IMR-90 (cell line): ENCODE data around the gene ALG8. TPM values are rescaled to one million over a fixed set of nuclear protein-coding genes. Genes with fewer than 3 reads are reported as not detected.

Source experiments
- ATAC-seq: fragments of 200-7000 bp; cut with Tn5 transposase; 2 replicates; pipeline ENCODE4 v1.9.1; 2020; ENCODE audit warnings: low read depth, mild to moderate bottlenecking, moderate library complexity
- BruUV-seq: library from RNA; stranded (reverse); fragments of 400-500 nt; replicated peaks from 2 replicates; lab custom pipeline; 2021; lab: Mats Ljungman, UMichigan
- CTCF ChIA-PET: fragments of 300-600 bp; formaldehyde crosslinking; extraction: SDS; loops from one replicate; lab custom pipeline; 2021; ENCODE audit warnings: antibody characterized with exemption; lab: Yijun Ruan, JAX
- POLR2A ChIA-PET: fragments of 300-600 bp; sonication (Branson Sonifier 250); formaldehyde crosslinking; loops from one replicate; lab custom pipeline; 2022; ENCODE audit warnings: antibody characterized with exemption; ENCODE audit not compliant: unreplicated experiment; lab: Charles Lee
- DNase-seq: peaks from one replicate; pipeline ENCODE4 v3.0.0; 2013
- H2AFZ ChIP-seq: replicated peaks from 2 replicates; pipeline ENCODE3; 2013; ENCODE audit warnings: low read length, mild to moderate bottlenecking; ENCODE audit not compliant: poor library complexity
- H2AK5ac ChIP-seq: 2 replicates; pipeline ENCODE4 v1.6.1; 2013; ENCODE audit warnings: low read depth, low read length, inconsistent platforms
- H2AK9ac ChIP-seq: replicated peaks from 2 replicates; pipeline ENCODE3; 2013; ENCODE audit warnings: mild to moderate bottlenecking, low read depth, low read length, moderate library complexity; ENCODE audit not compliant: poor library complexity
- H2BK120ac ChIP-seq: 2 replicates; pipeline ENCODE4 v1.6.1; 2013; ENCODE audit warnings: low read depth, low read length, inconsistent platforms
- H2BK15ac ChIP-seq: 3 replicates; pipeline ENCODE4 v1.6.1; 2013; ENCODE audit warnings: low read depth, low read length, inconsistent platforms
- H2BK20ac ChIP-seq: 2 replicates; pipeline ENCODE4 v1.6.1; 2013; ENCODE audit warnings: low read depth, mild to moderate bottlenecking, inconsistent platforms, low read length, moderate library complexity
- H2BK5ac ChIP-seq: 2 replicates; pipeline ENCODE4 v1.6.1; 2013; ENCODE audit warnings: mild to moderate bottlenecking, low read depth, low read length, inconsistent platforms; ENCODE audit not compliant: poor library complexity, severe bottlenecking
- H3K14ac ChIP-seq: replicated peaks from 2 replicates; pipeline ENCODE4 v1.6.1; 2013; ENCODE audit warnings: low read depth, low read length, inconsistent platforms
- H3K18ac ChIP-seq: 2 replicates; pipeline ENCODE4 v1.6.1; 2013; ENCODE audit warnings: low read depth, low read length, control low read depth
- H3K23ac ChIP-seq: 2 replicates; pipeline ENCODE4 v1.6.1; 2013; ENCODE audit warnings: low read depth, low read length, inconsistent platforms
- H3K27ac ChIP-seq: 2 replicates; pipeline ENCODE4 v1.5.1; 2013; ENCODE audit warnings: mild to moderate bottlenecking, control low read depth, low read length; ENCODE audit not compliant: insufficient read depth
- H3K27me3 ChIP-seq: 2 replicates; pipeline ENCODE4 v1.6.1; 2013; ENCODE audit warnings: low read length; ENCODE audit not compliant: control insufficient read depth, insufficient read depth
- H3K36me3 ChIP-seq: 2 replicates; pipeline ENCODE4 v1.6.1; 2013; ENCODE audit warnings: low read length, mixed read lengths; ENCODE audit not compliant: control insufficient read depth, insufficient read depth
- H3K4ac ChIP-seq: 2 replicates; pipeline ENCODE4 v1.6.1; 2013; ENCODE audit warnings: low read depth, low read length, inconsistent platforms
- H3K4me1 ChIP-seq: 2 replicates; pipeline ENCODE4 v1.6.1; 2013; ENCODE audit warnings: low read length, mixed read lengths; ENCODE audit not compliant: control insufficient read depth, insufficient read depth
- H3K4me2 ChIP-seq: 2 replicates; pipeline ENCODE4 v1.6.1; 2013; ENCODE audit warnings: low read depth, mild to moderate bottlenecking, control low read depth, low read length, moderate library complexity
- H3K4me3 ChIP-seq: 2 replicates; pipeline ENCODE4 v1.5.1; 2013; ENCODE audit warnings: low read depth, mild to moderate bottlenecking, control low read depth, low read length, moderate library complexity; ENCODE audit not compliant: insufficient read depth
- H3K56ac ChIP-seq: 2 replicates; pipeline ENCODE4 v1.6.1; 2013; ENCODE audit warnings: low read length, inconsistent platforms; ENCODE audit not compliant: insufficient read depth; ENCODE audit errors: extremely low read depth
- H3K79me1 ChIP-seq, 2 experiments: 2 replicates each; pipeline ENCODE4 v1.6.1; 2013; ENCODE audit warnings: low read length in 2 of 2, inconsistent platforms in 1 of 2, low read depth in 1 of 2
- H3K9ac ChIP-seq: 2 replicates; pipeline ENCODE4 v1.6.1; 2013; ENCODE audit warnings: low read depth, low read length, control low read depth
- H3K9me1 ChIP-seq: 2 replicates; pipeline ENCODE4 v1.6.1; 2013; ENCODE audit warnings: low read length, inconsistent platforms; ENCODE audit not compliant: insufficient read depth
- H3K9me3 ChIP-seq: 2 replicates; pipeline ENCODE4 v1.6.1; 2013; ENCODE audit warnings: low read length; ENCODE audit not compliant: control insufficient read depth, insufficient read depth
- H4K20me1 ChIP-seq: 2 replicates; pipeline ENCODE4 v1.6.1; 2013; ENCODE audit warnings: low read length, inconsistent platforms; ENCODE audit not compliant: insufficient read depth
- H4K5ac ChIP-seq: 2 replicates; pipeline ENCODE4 v1.6.1; 2013; ENCODE audit warnings: mild to moderate bottlenecking, low read depth, low read length, control low read depth
- H4K8ac ChIP-seq, 2 experiments: 2 replicates each; pipeline ENCODE4 v1.6.1; 2013; ENCODE audit warnings: low read depth in 2 of 2, low read length in 2 of 2, control low read depth in 1 of 2, inconsistent platforms in 1 of 2
- H4K91ac ChIP-seq: 2 replicates; pipeline ENCODE4 v1.6.1; 2013; ENCODE audit warnings: low read depth, low read length, inconsistent platforms; ENCODE audit not compliant: insufficient read depth
- BHLHE40 ChIP-seq: fragments of 150-350 bp; IDR thresholded peaks from 2 replicates; pipeline ENCODE4 v1.6.1; 2016; ENCODE audit warnings: mild to moderate bottlenecking, low read depth, low read length
- CEBPB ChIP-seq: IDR thresholded peaks from 2 replicates; pipeline ENCODE4 v1.6.1; 2012; ENCODE audit warnings: low read depth, low read length, improper control_type of control experiment
- CHD1 ChIP-seq: IDR thresholded peaks from 2 replicates; pipeline ENCODE4 v1.6.1; 2012; ENCODE audit warnings: low read depth, low read length, improper control_type of control experiment
- CTCF ChIP-seq: conservative IDR thresholded peaks from 2 replicates; pipeline ENCODE4 v1.5.1; 2012; ENCODE audit warnings: mild to moderate bottlenecking, low read depth, low read length, improper control_type of control experiment
- FOS ChIP-seq: fragments of 150-350 bp; IDR thresholded peaks from 2 replicates; pipeline ENCODE4 v1.6.1; 2016; ENCODE audit warnings: low read depth, low read length
- MAFK ChIP-seq: IDR thresholded peaks from 2 replicates; pipeline ENCODE4 v1.6.1; 2012; ENCODE audit warnings: low read depth, low read length, improper control_type of control experiment
- MXI1 ChIP-seq: IDR thresholded peaks from 2 replicates; pipeline ENCODE4 v1.6.1; 2012; ENCODE audit warnings: low read depth, mild to moderate bottlenecking, low read length, moderate library complexity, borderline replicate concordance
- NFE2L2 ChIP-seq: fragments of 150-350 bp; IDR thresholded peaks from 2 replicates; pipeline ENCODE4 v1.6.1; 2016; ENCODE audit warnings: low read depth, mild to moderate bottlenecking, low read length
- POLR2A ChIP-seq: IDR thresholded peaks from 2 replicates; pipeline ENCODE4 v1.6.1; 2012; ENCODE audit warnings: mild to moderate bottlenecking, low read depth, low read length
- RAD21 ChIP-seq: IDR thresholded peaks from 2 replicates; pipeline ENCODE4 v1.6.1; 2012; ENCODE audit warnings: low read length, improper control_type of control experiment
- RCOR1 ChIP-seq: IDR thresholded peaks from 2 replicates; pipeline ENCODE4 v1.6.1; 2012; ENCODE audit warnings: mild to moderate bottlenecking, low read length, improper control_type of control experiment; ENCODE audit not compliant: insufficient replicate concordance
- RFX5 ChIP-seq: IDR thresholded peaks from 2 replicates; pipeline ENCODE4 v1.8.0; 2012; ENCODE audit warnings: low read depth, mild to moderate bottlenecking, low read length, moderate library complexity
- SMC3 ChIP-seq: fragments of 150-350 bp; IDR thresholded peaks from 2 replicates; pipeline ENCODE4 v1.6.1; 2016; ENCODE audit warnings: low read depth, mild to moderate bottlenecking, antibody characterized with exemption, low read length, moderate library complexity
- USF2 ChIP-seq: fragments of 150-350 bp; IDR thresholded peaks from 2 replicates; pipeline ENCODE4 v1.6.1; 2017; ENCODE audit warnings: mild to moderate bottlenecking, antibody characterized with exemption, low read length, low read depth
- WGBS, 2 experiments: methylation state at CpG; one replicate each; pipeline versions ENCODE4 v1.1.5 to v1.1.7; 2013; ENCODE audit warnings: missing lambda C conversion rate in 2 of 2; ENCODE audit not compliant: insufficient read length in 1 of 2; ENCODE audit errors: extremely low coverage in 2 of 2; 5-methylcytosine and 5-hydroxymethylcytosine counted together
- dilution Hi-C: fragments of 300-500 bp; cut with HindIII; formaldehyde crosslinking; loops from one replicate; pipeline ENCODE4 v1.14.3; 2018; ENCODE audit warnings: low sequenced_read_pairs; ENCODE audit not compliant: unreplicated experiment
- in situ Hi-C: fragments of 300-500 bp; cut with MboI; formaldehyde crosslinking; loops from 3 replicates; pipeline ENCODE4 v1.14.3; 2019; ENCODE audit warnings: low sequenced_read_pairs, inconsistent platforms, mixed read lengths
- intact Hi-C: fragments of 100-400 bp; cut with micrococcal nuclease; formaldehyde crosslinking; loops from 2 replicates; pipeline ENCODE4 v1.10.0; 2022
- polyA plus RNA-seq, 3 experiments: library from polyadenylated mRNA; depleted of rRNA; stranded (reverse); fragments of >200 nt; gene quantifications; 2 replicates each; pipeline ENCODE4 v1.2.3, GENCODE V29; 2012; ENCODE audit warnings: low replicate concordance in 1 of 3
- total RNA-seq: library from RNA; depleted of rRNA; stranded (reverse); fragments of >200 nt; gene quantifications from 2 replicates; pipeline ENCODE4 v1.2.3, GENCODE V29; 2012

Gene ALG8
- total and polyA plus RNA-seq, 2 of the 4 experiments (the other 2 are of a cell fraction) = 27.8 to 31.8 TPM

- no peak overlapping the region for H4K91ac ChIP-seq
- 0 out of 2 replicates have a peak, but pooled peaks cover 2% of the 10 kb centered on the region for H4K20me1 ChIP-seq
- H3K4me3 ChIP-seq = no peak overlapping the region
- peak; percentile 84 for ATAC-seq
- peak; percentile 82 for DNase-seq
- no peaks in the 10 kb centered on the region for H3K9me3 ChIP-seq
- no peak overlapping the region for H3K18ac ChIP-seq
- H2AK9ac ChIP-seq = no peak overlapping the region
- no peak overlapping the region for H3K56ac ChIP-seq
- no peak overlapping the region for H3K27ac ChIP-seq
- H3K23ac ChIP-seq = no peak overlapping the region
- CTCF ChIA-PET = interaction anchor here (0.6 kb wide), 1 partner anchor 30 kb away, joined by 6 read pairs; no protein-coding TSS in a partner anchor
- no peak overlapping the region for H3K4ac ChIP-seq
- H3K36me3 ChIP-seq = peaks cover 8% of the 10 kb centered on the region
- no peak overlapping the region for H2BK20ac ChIP-seq
- H4K8ac ChIP-seq = no peak overlapping the region
- no peak overlapping the region for H2BK15ac ChIP-seq
- H3K4me1 ChIP-seq = peaks cover 2% of the 10 kb centered on the region; the same call in 1 of the 2 replicates
- POLR2A ChIA-PET = no interaction called here
- TF ChIP-seq RAD21 (no peak), POLR2A (no peak), CHD1 (no peak), RFX5 (no peak), FOS (no peak), CTCF (no peak), MAFK (no peak), SMC3 (no peak), BHLHE40 (no peak), RCOR1 (no peak), USF2 (no peak), NFE2L2 (no peak), CEBPB (no peak), MXI1 (no peak)
- no TSS peak for BruUV-seq
- H3K9ac ChIP-seq = no peak overlapping the region
- H3K9me1 ChIP-seq = peaks cover 4% of the 10 kb centered on the region; the same call in 1 of the 2 replicates
- no peaks in the 10 kb centered on the region; a peak in 1 of 4 replicates for H3K79me1 ChIP-seq
- H3K4me2 ChIP-seq = peak overlapping the region; percentile 29; the same call in 1 of the 2 replicates
- in situ Hi-C loops (no loop called here), intact Hi-C loops (no loop called here), dilution Hi-C loops (no loop called here)
- no peak overlapping the region for H2AFZ ChIP-seq
- peak overlapping the region; percentile 72 for H2BK5ac ChIP-seq
- no peak overlapping the region for H3K14ac ChIP-seq
- H2BK120ac ChIP-seq = no peak overlapping the region
- H4K5ac ChIP-seq = no peak overlapping the region
- no peaks in the 10 kb centered on the region for H3K27me3 ChIP-seq
- no peak overlapping the region for H2AK5ac ChIP-seq
- no CpG with 5 or more reads among the region's 5 CpGs for WGBS, 2 experiments
Observed at GRCh38 chr11:78110351-78110750, 29.1 kb downstream of the ALG8 start.
